NCI-H2196 (cell line): ENCODE data around the gene INAFM2.

Experiments
- DNase-seq: peaks from one replicate; lab custom pipeline; 2025; ENCODE audit not compliant: unreplicated experiment; lab: John Stamatoyannopoulos, UW

INAFM2 gene

DNA sequence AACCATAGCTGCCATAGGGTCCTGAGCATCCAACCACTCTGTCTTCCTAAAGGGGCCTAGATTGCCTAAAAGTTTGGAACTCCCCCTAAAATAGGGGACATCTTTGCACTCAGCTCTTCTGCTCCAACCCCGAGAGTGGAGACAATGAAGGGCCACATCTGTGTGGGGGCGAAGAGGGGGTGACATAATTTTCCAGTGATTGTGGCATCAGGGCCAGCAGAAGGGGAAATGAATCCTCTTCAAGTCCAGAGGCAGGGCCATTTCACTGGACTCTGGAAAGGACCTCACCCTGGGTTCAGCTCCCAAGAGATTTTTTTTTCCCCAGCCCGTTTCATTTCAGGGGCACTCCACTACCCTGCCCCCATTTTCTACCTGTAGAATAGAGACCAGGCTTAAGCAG, 36.0 kb upstream of the INAFM2 start:
- DNase-seq, result no peak

DNA sequence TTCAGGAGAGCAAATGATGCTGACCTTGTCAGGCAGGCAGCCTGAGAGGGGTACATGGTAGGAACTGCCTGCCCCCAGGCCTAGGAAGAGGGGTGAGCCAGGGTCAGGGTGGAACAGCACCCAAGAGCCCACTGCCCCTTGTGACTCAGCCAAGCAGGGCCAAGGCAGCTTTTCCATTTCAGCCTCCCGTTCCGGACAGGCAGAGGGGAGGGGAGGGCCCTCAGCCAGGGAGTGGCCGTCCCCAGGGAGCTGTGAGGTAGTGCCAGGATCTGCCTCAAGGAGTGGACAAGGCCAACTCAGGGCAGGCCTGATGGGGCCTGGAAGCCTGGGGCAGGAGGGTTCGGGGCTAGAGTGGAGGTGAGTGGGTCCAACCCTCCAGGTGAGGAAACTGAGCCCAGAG, 35.5 kb upstream of the INAFM2 start:
- no peak for DNase-seq

DNA sequence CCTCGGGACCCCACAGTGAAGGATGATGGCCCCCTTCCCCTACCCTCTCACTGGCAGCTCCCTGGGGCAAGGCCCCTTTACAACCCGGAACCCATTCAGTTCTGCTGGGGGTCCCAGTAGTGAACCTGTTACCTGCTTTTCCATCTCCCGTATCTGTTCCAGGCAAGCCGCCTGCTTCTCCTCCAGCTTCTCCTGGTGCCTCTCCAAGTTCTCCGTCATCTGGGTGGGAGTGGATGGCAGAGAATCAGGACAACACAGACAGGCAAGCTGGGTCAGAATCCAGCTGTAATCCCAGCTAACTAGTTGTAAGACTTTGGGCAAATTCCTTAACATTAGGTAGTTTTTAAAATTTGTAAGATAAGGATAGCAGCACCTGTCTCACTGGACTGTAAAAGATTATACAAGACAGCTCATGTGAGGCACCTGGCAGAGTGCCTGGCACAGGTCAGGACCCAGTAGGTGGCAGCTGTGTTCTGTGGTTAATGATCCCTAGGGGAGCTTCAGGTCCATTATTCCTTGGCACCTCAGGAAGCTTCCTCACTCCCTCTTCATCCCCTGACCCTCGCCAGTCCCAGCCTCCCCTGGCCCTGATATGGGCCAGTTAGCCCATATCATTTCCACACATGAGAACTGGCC, 34.2 kb upstream of the INAFM2 start:
- DNase-seq, result peak; percentile 48

DNA sequence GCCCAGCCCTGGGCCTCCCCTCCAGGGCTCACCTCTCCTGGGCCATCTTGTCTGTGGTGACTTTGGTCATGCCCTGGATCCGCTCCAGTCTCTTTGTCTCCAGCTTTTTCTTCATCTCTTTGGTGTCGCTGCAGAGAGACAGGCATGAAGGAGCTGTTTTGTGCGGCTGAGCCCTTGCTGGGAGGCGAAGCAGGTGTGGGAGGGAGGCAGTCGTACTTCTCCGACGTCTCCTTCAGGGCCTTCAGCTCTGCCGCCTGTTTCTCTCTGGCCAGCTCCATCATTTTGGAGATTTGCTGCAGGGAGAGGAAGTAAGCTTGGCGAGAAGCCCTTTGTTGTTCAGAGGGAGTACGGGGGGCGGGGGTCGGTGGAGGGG, 33.0 kb upstream of the INAFM2 start:
- DNase-seq, result no peak

DNA sequence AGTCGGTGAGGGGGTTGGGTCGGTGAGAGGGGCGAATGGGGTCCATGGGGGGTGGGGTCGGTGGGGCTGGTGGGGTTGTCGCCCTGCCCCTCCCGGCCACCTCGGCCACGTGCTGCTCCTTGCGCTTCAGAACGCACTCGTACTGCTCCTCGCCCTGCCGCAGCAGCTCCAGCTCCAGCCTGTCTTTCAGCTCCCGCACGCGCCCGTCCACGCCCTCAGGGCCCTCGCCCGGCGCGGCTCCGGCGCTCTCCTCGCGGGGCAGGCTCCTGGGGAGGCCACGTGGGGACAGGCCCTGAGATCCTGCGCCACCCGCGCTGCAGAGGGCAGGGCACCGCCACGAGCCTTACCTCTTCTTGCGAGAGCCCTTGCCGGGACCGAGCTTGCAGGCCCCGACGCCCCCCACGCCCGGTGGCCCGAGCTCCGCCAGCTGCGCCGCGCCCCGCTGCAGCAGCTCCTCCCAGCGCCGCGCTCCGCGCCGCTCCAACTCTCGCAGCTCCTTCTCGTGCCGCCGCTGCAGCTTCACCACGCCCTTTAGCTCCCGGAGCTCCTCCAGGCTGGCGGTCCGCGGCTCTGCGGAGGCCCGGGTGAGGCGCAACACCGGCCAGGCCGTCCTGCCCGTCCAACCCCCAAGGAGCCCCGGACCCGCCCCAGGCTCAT, 32.4 kb upstream of the INAFM2 start:
- DNase-seq, result no peak

DNA sequence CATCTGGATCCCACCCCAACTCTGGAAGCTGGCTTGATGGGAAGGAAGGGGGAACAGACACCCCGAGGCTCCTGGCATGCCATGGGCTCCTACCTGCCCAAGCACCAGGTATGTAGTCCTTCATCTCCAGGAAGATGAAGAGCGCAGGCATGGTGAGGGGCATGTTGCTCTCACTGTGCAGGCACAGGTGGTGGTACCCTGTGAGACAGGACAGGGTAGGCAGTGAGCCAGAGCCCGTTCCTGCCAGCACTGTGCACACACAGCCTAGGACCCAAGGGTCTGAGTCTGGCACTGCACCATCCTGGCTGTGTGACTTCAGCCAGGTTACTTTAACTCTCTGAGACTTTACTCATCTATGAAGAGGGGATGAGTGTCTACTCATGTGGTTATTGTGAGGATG, 31.2 kb upstream of the INAFM2 start:
- no peak for DNase-seq

DNA sequence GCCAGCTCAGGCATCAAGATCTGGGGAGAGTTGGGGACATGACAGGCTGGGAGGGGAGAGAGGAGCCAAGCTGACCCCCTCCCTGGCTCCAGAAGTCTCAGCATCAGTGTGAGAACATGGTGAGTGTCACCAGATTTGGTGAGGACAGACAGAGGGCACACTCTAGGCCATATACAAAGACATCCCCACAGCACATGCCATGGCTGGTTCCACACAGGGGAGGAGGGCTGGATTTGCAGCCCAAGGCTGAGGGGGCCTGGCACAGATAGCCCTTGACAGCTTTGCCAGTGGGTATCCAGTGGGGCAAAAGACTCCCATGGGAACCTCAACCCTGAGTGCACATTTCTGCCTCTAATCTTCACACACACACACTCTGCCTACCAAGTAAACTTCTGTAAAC, 30.5 kb upstream of the INAFM2 start:
- DNase-seq, result no peak

DNA sequence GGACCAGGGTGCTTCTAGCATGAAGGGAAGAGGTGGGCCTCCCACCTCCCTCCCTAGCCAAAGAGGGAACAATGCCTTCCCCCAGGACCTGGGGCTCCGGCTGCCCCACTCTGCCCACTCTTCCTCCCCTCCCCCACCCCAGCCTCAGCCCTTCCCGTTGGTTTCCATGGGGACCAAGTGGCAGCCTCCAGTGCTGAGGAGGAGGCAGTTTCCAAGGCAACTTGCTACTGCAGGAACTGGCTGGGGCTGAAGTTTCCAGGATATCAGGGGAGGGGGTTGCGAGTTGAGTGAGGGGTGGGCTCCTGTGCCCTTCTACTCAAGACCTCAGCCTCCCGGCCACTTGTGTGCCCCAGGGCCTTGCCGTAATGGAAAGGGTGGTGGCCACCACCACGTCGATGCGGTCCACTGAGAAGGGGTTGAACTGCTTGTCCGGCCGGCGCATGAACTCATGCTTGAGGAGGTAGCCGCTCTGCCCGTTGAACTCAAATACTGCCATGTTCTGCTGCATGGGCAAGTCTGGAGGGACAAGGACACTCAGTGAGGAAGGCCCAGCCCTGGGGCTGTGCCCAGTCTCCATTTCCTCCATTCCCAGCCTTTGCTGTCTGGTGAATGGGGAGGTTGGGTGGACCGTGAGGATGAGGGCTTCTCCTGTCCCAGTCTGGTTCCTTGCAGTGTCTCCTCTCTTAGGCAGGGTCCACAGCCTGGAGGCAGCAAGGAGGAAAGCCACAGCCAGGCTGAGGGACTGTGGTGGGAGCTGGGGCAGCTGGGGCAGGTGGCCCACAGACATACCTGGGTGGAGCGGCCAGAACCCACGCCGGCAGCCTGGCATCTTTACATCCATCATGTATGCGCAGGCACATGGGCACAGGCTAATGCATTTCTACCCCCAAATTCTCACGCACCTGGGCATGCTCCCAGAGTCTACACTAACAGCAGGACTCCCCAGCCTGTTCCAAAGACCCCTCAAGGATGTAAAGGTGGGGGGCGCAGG, 29.3 kb upstream of the INAFM2 start:
- no peak for DNase-seq

DNA sequence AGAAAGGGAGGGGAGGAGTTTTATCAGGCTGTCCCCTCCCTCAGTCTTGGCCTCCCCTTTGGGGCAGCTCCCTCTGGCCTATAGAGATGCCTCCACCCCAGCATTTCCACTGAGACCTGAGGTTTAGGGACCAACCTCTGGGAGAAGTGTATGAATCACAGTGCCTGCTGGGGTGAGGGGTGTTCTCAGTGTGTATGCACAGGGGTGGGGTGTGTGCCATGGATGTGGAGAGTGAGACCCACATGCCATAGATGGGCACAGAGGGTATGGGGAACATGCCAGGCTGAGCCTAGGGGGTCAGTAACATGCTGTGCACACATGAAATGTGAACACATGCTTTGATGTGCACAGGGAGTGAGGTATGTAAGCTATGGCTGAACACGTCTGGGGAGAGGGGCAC, 28.2 kb upstream of the INAFM2 start:
- DNase-seq, result no peak

DNA sequence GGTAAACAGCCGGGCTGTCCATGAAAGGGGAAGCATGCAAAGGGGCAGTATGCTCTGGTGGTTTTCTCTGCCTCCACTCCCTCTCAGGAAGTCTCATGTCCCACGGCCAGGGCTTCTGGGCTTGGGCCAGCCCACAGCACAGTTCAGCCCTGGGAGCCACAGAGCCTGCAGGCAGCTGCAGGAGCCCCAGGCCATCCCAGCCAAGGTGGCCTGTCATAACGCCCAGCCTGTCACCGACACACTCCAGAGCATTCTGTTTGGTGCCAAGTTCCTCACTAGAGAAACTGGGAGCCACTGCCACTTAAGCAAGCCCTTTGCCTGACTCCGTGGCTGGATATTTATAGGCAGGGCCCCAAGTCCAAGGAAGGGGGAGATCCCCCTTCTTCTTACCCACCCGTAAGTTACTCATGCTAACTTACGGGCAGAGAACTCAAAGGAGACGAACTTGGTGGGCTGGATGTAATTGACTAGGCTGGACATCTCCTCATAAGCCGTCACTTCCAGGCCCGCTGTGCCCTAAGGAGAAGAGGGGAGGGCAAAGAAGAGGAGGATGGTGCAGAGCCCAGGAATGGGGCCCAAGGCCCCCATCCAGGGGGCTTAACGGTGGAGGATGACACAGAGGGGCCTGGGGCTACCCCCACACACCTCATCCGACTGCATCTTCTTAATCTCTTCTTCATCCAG, 27.5 kb upstream of the INAFM2 start:
- no peak for DNase-seq

DNA sequence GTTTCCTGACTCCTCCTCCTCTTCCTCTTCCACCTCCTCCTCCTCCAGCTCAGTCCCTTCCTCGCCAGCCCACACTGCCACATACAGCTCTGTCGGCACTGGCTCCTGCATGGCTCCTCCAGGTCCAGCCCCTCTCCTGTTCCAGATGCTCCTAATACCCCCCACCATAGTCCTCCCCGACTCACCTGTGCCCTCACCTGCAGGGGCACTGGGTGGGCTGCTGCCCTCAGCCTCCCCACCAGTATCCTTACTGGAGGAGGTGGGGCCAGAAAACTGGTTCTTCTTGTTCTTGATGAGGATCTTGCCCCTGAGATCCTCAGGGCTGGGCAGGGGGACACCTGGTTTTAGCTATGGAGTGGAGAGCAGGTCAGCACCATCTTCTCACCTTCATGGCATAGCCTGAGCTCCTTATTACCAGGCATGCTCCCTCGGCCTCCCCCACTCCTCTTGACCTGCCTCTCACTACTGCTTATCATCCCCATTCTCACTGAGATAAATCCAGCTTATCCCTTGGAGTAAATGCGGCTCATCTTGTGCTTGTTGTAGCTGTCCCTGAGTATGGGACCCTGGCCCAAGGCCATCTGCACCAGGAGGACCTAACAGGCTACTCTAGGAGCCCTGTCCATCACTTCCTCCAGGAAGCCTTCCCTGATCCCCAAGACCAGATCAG, 26.8 kb upstream of the INAFM2 start:
- DNase-seq, result no peak

DNA sequence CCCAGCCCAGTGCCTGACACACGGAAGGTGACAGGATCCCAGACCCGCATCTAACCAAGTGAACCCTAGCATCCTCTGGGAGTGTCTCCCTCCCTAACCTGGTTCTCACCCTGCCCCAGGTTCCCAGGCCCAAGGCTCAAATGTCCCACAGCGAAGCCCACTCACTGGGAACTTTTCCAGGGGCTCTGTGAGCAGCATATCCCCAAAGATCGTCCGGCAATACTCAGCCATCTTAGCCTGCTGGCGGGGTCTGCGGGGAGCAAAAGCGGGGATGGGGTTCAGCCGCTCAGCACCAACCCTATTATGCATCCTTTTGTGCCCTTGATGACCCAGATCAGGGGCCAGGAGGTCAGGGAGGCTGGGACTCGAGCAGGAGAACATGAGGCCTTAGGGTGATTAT, 26.1 kb upstream of the INAFM2 start:
- DNase-seq, result no peak

DNA sequence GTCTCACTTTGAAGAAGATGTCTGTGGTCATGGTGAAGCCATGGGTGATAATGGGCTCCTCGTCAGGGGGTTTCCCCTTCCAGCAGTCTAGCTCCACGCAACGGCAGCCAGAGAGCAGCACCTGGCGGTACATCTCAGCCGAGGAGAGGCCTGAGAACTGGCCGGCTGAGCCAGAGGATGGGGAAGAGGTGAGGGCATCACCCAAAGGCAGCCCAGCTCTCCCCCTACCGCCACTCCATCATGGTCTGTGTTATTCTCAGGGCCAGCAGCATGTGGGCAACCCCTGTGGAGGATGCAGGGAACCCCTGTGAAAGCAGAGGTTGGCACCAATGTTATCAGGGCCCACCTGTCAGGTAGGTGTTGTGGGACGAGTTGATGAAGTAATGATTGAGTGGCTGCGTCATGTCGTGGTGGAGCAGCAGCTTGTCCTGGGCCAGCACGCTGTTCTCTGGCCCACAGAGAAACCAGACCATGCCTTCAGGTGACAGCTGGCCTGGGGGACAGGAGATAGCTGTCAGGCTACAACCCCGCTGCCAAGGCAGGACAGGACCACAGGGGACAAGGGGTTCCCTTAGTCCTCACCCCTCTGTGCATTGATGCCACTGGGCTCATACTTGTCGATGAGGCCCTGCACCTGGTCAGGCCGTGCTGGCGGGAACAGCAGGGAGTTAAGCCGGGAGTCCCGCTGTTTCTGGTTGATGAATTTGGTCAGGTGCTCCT, 25.1 kb upstream of the INAFM2 start:
- no peak for DNase-seq

DNA sequence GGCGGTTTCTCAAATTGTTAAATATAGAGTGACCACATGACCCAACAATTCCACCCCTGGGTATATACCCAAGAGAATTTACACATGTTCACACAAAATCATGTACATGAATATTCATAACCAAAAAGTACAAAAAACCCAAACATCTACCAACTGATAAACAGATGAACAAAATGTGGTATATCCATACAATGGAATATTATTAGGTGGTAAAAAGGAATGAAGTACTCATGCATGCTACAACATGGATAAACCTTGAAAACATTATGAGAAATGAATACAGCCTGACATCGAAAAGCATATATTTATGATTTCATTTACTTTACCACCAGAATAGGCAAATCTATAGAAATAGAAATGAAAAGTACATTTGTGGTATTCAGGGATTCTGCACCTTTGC, 23.1 kb upstream of the INAFM2 start:
- no peak for DNase-seq

DNA sequence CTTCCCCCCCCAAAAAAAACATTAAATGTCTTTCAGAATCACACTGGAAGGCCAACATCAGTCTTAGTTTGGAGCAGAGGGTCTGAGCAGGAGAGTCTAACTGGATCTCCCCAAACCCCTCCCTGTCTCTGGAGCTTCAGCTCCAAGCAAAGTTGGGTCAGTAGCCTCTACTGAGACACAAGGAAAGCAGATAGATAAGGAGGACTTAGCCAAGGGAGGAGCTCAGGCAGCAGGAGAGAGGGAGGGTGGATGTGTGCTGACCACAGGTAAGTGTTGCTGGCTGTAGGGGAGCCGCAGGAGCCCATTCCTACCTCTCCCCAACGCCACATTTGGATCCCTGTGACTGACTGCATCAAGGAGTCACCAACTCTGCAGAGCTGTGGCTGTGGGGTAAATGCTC, 22.7 kb upstream of the INAFM2 start:
- no peak for DNase-seq

DNA sequence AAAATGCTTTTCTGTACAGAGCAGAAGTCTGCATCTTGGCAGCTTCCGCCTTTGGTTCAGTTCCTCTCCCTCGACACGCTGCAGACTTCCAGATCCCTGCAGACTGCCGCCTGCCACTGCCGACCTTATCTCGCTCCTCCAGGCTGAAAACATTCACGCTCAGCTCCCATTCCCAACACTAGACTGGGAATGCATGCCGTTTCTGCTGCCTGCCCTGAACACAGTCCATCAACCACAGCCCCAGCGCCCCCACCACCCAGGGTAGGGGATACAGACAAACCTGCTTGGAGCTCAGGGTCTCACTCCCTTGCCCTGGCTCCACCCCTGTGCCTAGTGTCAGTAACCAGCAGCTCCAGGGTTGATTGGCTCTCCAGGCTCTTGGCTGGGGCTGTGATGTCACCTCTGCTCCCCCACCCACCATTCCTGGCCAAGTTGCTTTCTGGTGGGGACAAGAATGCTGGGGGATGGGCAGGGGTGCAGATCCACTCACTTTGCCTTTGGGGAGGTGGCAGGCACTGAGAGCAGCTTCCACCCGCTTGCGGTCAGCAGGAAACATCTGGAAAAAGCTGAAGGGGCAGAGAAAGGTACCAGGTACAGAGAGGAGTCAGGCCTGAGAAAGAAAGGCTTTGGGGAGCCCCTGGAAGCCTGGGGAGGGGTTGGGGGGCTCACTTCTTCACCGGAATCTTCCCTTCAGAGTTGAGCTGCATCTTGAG, 21.9 kb upstream of the INAFM2 start:
- DNase-seq, result no peak

DNA sequence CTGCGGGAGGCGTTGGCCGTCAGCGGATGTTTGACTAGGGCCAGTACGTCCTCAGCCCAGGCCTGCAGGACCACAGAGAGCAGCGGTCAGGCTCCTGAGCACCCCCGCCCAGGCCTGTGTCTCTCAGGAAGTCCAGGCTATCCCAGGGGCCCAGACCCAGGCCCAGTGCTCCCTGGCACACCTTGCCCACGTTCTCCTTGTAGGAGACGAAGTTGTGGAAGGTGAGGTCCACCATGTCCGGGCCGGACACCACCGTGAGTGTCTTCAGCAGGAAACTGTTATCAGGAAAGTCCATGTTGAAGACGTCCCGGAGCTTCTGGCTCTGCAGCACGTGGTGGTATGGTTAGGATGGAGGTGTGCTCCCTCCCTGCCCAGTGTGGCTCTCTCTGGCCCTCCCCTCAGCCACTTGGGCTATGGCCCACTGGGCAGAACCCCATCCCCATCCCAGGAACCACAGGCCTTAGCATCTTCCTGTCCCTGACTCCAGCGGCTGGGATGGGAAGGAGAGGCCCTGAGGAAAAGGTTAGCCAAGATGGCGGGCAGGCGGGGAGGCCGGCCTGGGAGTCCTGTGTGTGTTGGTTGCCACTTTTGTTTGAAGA, 21.1 kb upstream of the INAFM2 start:
- no peak for DNase-seq

DNA sequence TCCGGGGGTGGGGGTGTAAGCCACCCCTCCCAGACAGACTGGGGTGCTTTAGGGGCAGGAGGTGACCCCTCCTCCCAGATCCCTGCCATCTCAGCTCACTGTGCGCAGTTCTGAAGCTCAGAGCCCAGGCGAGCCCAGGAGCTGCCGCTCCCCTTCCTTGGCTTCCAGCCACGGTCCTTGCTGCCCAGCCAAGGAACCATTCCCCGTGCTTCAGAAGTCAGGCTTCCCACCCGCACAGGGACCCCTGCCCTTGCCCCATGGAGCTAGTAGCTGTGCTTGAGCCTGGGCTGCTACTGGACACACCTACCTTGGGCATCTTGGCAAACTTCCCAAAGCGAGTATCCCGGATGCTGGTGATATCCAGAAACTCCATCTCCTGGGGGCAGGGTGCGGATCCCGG, 20.5 kb upstream of the INAFM2 start:
- DNase-seq, result no peak

DNA sequence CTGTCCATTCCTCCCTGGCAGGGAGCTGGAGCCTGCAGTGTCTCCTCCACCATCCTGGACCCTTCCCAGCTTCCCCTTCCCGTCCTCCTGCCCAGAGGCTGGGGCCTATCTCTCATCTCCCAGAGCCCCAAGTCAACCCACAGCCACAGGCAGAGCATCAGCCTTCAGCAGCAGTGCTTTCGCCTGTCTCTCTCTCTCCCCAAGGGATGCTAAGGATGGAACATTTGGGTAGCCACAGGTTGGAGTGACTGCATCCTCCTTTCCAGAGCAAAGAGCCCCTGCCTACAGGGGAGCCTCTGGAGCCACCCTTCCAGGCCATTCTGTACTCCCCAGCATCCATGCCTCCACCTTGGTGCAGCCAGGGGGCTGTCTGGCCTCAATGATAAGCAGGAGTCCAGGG, 19.9 kb upstream of the INAFM2 start:
- DNase-seq, result no peak
